Measurements from ENCODE around the gene ZNF592. TPM values are rescaled to one million over a fixed set of nuclear protein-coding genes. Genes with fewer than 3 reads are reported as not detected.

Gene ZNF592
- total RNA-seq, 4 donors from 2014 or later, result 23.5 to 41.1 (median 26.5) TPM

- peaks cover 0 to 39% (median 14%) of the 10 kb centered on the region in 4 donors for H3K36me3 ChIP-seq
- H3K4me1 ChIP-seq, result peaks cover 0 to 8% (median 0%) of the 10 kb centered on the region in 4 donors
- no peaks in the 10 kb centered on the region for H3K9me3 ChIP-seq
- TF ChIP-seq POLR2AphosphoS5 (IDR thresholded peaks at IDR 0.05), result no peak
- TF ChIP-seq, protein P1, sequence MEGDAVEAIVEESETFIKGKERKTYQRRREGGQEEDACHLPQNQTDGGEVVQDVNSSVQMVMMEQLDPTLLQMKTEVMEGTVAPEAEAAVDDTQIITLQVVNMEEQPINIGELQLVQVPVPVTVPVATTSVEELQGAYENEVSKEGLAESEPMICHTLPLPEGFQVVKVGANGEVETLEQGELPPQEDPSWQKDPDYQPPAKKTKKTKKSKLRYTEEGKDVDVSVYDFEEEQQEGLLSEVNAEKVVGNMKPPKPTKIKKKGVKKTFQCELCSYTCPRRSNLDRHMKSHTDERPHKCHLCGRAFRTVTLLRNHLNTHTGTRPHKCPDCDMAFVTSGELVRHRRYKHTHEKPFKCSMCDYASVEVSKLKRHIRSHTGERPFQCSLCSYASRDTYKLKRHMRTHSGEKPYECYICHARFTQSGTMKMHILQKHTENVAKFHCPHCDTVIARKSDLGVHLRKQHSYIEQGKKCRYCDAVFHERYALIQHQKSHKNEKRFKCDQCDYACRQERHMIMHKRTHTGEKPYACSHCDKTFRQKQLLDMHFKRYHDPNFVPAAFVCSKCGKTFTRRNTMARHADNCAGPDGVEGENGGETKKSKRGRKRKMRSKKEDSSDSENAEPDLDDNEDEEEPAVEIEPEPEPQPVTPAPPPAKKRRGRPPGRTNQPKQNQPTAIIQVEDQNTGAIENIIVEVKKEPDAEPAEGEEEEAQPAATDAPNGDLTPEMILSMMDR (IDR thresholded peaks at IDR 0.05), result no peak
- DNase-seq, result no peak
- no peaks in the 10 kb centered on the region for H3K27me3 ChIP-seq
- 100% methylated on average over 1 of the region's 1 CpG for WGBS, 2 donors (ENCODE audit: low coverage in 1 of 2)
- in situ Hi-C loops (cut with MboI; ENCODE audit: low pct_ligation_motif_present in 1 of 4, low pct_unique_long_range_greater_than_20kb in 1 of 4, low sequenced_read_pairs in 3 of 4), result no loop called here
- H3K4me3 ChIP-seq, result no peak overlapping the region
- H3K27ac ChIP-seq, result no peak overlapping the region
- intact Hi-C loops (cut with DNase I; ENCODE audit: low total_unique reads), result no loop called here
These were observed 33.1 kb downstream of the ZNF592 start for GRCh38 chr15:84781495-84781894.

GRCh38 chr15:84782346-84782745 lies 34.0 kb downstream of the ZNF592 start:
- DNase-seq, result no peak
- Histone ChIP-seq H3K27me3 (no peaks in the 10 kb centered on the region), H3K4me3 (no peak overlapping the region), H3K36me3 (peaks cover 0 to 39% (median 14%) of the 10 kb centered on the region in 4 donors), H3K27ac (no peak overlapping the region), H3K4me1 (peaks cover 0 to 8% (median 0%) of the 10 kb centered on the region in 4 donors), H3K9me3 (no peaks in the 10 kb centered on the region)
- intact Hi-C loops (cut with DNase I; ENCODE audit: low total_unique reads) (no loop called here), in situ Hi-C loops (cut with MboI; ENCODE audit: low pct_ligation_motif_present in 1 of 4, low pct_unique_long_range_greater_than_20kb in 1 of 4, low sequenced_read_pairs in 3 of 4) (no loop called here)
- no peak for TF ChIP-seq EP300 (IDR thresholded peaks at IDR 0.05; ENCODE audit: low read depth)
- no peak for TF ChIP-seq POLR2A (IDR thresholded peaks at IDR 0.05)
- TF ChIP-seq POLR2AphosphoS5 (IDR thresholded peaks at IDR 0.05), result no peak
- TF ChIP-seq, protein P1 (IDR thresholded peaks at IDR 0.05), result no peak

DNA sequence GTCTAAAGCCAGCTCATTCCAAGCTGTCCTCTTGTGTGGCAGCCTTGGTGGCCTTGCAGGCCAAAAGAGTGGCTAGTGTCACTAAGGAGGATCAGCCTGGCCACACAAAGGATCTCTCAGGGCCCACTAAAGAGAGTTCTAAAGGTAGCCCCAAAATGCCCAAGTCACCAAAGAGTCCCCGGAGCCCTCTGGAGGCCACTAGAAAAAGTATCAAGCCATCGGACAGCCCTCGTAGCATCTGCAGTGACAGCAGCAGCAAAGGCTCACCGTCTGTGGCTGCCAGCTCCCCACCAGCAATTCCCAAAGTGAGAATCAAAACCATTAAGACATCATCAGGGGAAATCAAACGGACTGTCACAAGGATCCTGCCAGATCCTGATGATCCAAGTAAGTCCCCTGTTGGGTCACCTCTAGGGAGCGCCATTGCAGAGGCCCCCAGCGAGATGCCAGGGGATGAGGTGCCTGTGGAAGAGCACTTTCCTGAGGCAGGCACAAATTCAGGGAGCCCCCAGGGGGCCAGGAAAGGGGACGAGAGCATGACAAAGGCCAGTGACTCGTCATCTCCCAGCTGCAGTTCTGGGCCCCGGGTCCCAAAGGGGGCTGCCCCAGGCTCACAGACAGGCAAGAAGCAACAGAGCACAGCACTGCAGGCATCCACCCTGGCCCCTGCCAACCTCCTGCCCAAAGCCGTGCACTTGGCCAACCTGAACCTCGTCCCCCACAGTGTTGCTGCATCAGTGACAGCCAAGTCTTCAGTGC lies 35.3 kb downstream of the ZNF592 start:
- H3K27me3 ChIP-seq, result no peaks in the 10 kb centered on the region
- 89% methylated on average over 8 of the region's 12 CpGs; no CpG with 5 or more reads in 1 of the 2 donors for WGBS, 2 donors (ENCODE audit: low coverage in 1 of 2)
- DNase-seq, result no peak
- H3K9me3 ChIP-seq, result no peaks in the 10 kb centered on the region
- H3K27ac ChIP-seq, result no peak overlapping the region
- TF ChIP-seq POLR2A (IDR thresholded peaks at IDR 0.05) (no peak), POLR2AphosphoS5 (IDR thresholded peaks at IDR 0.05) (no peak)
- TF ChIP-seq, protein P1 (IDR thresholded peaks at IDR 0.05), result no peak
- H3K4me3 ChIP-seq, result no peak overlapping the region
- H3K4me1 ChIP-seq, result peaks cover 0 to 15% (median 6%) of the 10 kb centered on the region in 4 donors
- H3K36me3 ChIP-seq, result peaks cover 0 to 35% (median 11%) of the 10 kb centered on the region in 4 donors
- in situ Hi-C loops (cut with MboI; ENCODE audit: low pct_ligation_motif_present in 1 of 4, low pct_unique_long_range_greater_than_20kb in 1 of 4, low sequenced_read_pairs in 3 of 4) (no loop called here), intact Hi-C loops (cut with DNase I; ENCODE audit: low total_unique reads) (no loop called here)

DNA sequence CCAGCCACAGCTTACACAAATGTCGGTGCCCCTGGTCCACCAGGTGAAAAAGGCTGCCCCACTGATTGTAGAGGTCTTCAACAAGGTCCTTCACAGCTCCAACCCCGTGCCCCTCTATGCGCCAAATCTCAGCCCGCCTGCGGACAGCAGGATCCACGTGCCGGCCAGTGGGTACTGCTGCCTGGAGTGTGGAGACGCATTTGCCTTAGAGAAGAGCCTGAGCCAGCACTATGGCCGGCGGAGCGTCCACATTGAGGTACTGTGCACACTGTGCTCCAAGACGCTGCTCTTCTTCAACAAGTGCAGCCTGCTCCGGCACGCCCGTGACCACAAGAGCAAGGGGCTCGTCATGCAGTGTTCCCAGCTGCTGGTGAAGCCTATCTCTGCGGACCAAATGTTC lies 35.9 kb downstream of the ZNF592 start:
- WGBS, 2 donors (ENCODE audit: low coverage in 1 of 2), result 96% methylated on average over 11 of the region's 17 CpGs; no CpG with 5 or more reads in 1 of the 2 donors
- in situ Hi-C loops (cut with MboI; ENCODE audit: low pct_ligation_motif_present in 1 of 4, low pct_unique_long_range_greater_than_20kb in 1 of 4, low sequenced_read_pairs in 3 of 4) (no loop called here), intact Hi-C loops (cut with DNase I; ENCODE audit: low total_unique reads) (no loop called here)
- H3K9me3 ChIP-seq, result no peaks in the 10 kb centered on the region
- H3K36me3 ChIP-seq, result peaks cover 0 to 32% (median 11%) of the 10 kb centered on the region in 4 donors
- no peak overlapping the region for H3K27ac ChIP-seq
- H3K4me1 ChIP-seq, result peaks cover 0 to 15% (median 6%) of the 10 kb centered on the region in 4 donors
- no peaks in the 10 kb centered on the region for H3K27me3 ChIP-seq
- no peak for DNase-seq
- TF ChIP-seq POLR2AphosphoS5 (IDR thresholded peaks at IDR 0.05) (no peak), EP300 (IDR thresholded peaks at IDR 0.05; ENCODE audit: low read depth) (no peak), POLR2A (IDR thresholded peaks at IDR 0.05) (no peak)
- TF ChIP-seq, protein P1 (IDR thresholded peaks at IDR 0.05), result no peak
- no peak overlapping the region for H3K4me3 ChIP-seq

Data from transverse colon (tissue), 4 donors.